ENCODE measurements around the gene RBMY1J. TPM values are rescaled to one million over a fixed set of nuclear protein-coding genes. Genes with fewer than 3 reads are reported as not detected.

The RBMY1J gene
- total RNA-seq, 4 donors from 2014 or later, result not detected

Other genes with a start within 250 kb of the RBMY1J start
- not detected for gene RBMY1F, start 220.5 kb upstream of the RBMY1J start, total RNA-seq